ENCODE data around the gene SNORC. TPM values are rescaled to one million over a fixed set of nuclear protein-coding genes. Genes with fewer than 3 reads are reported as not detected.
A peak's percentile ranks its signal among the peaks of the same experiment; 100 is the strongest.

The SNORC gene
- polyA plus RNA-seq, 3 donors from 2014 or later, result not detected

GRCh38 chr2:232852676-232853075 is 17.4 kb upstream of the SNORC start:
- Mint-ChIP-seq H3K27ac (peak overlapping the region in 2 of 6 donors; percentile 5 to 47), H3K27me3 (ENCODE audit: low read depth in 3 of 3) (peaks cover 0 to 4% (median 0%) of the 10 kb centered on the region in 3 donors), H3K4me1 (no peaks in the 10 kb centered on the region), H3K4me3 (no peak overlapping the region), H3K36me3 (peaks cover 30 to 47% (median 39%) of the 10 kb centered on the region in 3 donors), H3K9me3 (no peaks in the 10 kb centered on the region)
- DNase-seq, result no peak

DNA sequence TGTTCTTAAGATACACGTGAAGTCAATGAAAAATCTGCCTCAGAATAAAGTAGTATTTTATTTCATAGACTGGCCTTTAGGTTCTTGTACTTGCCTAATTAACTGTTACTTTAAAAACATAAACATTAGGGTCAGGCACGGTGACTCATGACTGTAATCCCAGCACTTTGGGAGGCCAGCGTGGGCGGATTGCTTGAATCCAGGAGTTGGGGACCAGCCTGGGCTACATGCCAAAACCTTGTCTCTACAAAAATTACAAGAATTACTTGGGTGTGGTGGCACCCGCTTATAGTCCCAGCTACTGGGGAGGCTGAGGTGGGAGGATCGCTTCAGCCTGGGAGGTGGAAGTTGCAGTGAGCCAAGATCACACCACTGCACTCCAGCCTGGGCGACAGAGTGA is 16.0 kb upstream of the SNORC start:
- H3K9me3 Mint-ChIP-seq, result no peaks in the 10 kb centered on the region
- no peak overlapping the region for H3K4me3 Mint-ChIP-seq
- H3K4me1 Mint-ChIP-seq, result no peaks in the 10 kb centered on the region
- DNase-seq, result no peak
- peak overlapping the region in 1 of 6 donors; percentile 65 for H3K27ac Mint-ChIP-seq
- H3K27me3 Mint-ChIP-seq (ENCODE audit: low read depth in 3 of 3), result peaks cover 0 to 4% (median 1%) of the 10 kb centered on the region in 3 donors
- H3K36me3 Mint-ChIP-seq, result peaks cover 28 to 44% (median 39%) of the 10 kb centered on the region in 3 donors

DNA sequence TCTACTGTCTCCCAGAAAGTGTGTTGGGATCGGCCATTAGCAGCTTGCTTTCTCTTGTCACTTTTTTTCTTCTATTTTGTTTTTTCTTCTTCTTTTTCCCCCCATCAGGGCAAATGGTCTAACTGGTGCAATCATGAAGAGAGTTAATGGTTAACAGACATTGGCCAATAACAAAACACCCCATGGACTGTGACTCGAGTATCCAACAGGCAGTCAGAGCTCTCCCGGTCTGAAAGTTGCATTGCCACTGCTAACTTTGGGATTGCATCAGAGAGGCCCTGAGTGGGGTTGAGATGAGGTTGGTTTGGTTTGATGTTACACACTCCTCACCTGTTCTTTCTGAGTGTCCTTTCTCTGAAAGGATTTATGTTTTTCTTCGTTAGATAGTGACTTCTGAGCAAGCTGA is 12.9 kb upstream of the SNORC start:
- Mint-ChIP-seq H3K4me3 (no peak overlapping the region), H3K36me3 (peaks cover 18 to 29% (median 26%) of the 10 kb centered on the region in 3 donors), H3K27me3 (ENCODE audit: low read depth in 3 of 3) (peaks cover 0 to 6% (median 1%) of the 10 kb centered on the region in 3 donors), H3K4me1 (no peaks in the 10 kb centered on the region), H3K27ac (peak overlapping the region in 2 of 6 donors; percentile 10 to 73), H3K9me3 (no peaks in the 10 kb centered on the region)
- DNase-seq, result no peak

DNA sequence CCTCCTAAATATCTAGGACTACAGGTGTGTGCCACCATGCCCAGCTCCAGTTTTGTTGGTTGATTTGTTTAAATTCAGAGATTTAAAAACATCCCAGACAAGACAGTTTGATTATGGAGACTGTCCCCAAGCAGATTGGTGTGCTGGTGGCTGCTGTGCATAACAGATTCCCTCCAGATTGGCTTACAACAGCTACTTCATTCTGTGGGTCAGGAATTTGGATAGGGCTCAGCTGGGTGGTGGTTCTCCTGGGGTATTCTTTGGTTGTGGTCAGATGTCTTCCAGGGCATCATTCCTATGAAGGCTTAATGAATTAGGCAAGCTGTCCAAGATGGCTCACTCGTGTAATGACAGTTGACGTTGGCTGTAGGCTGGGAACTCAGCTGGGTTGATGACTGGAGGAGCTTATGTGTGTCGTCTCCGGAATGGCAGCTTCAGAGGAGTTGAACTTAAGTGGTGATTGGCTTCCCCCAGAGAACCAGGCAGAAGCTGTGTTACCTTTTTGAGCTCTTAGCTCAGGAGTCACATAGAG is 10.6 kb upstream of the SNORC start:
- Mint-ChIP-seq H3K4me1 (no peaks in the 10 kb centered on the region), H3K36me3 (peaks cover 18 to 26% (median 19%) of the 10 kb centered on the region in 3 donors), H3K4me3 (no peak overlapping the region), H3K9me3 (no peaks in the 10 kb centered on the region), H3K27me3 (ENCODE audit: low read depth in 3 of 3) (peaks cover 0 to 6% (median 1%) of the 10 kb centered on the region in 3 donors), H3K27ac (peak overlapping the region in 2 of 6 donors; percentile 34)
- DNase-seq, result no peak

GRCh38 chr2:232860593-232861241 is 9.3 kb upstream of the SNORC start:
- no peaks in the 10 kb centered on the region for H3K4me1 Mint-ChIP-seq
- H3K27ac Mint-ChIP-seq, result no peak overlapping the region
- H3K4me3 Mint-ChIP-seq, result no peak overlapping the region
- no peaks in the 10 kb centered on the region for H3K9me3 Mint-ChIP-seq
- peaks cover 18 to 26% (median 19%) of the 10 kb centered on the region in 3 donors for H3K36me3 Mint-ChIP-seq
- H3K27me3 Mint-ChIP-seq (ENCODE audit: low read depth in 3 of 3), result peaks cover 0 to 6% (median 1%) of the 10 kb centered on the region in 3 donors
- no peak for DNase-seq

DNA sequence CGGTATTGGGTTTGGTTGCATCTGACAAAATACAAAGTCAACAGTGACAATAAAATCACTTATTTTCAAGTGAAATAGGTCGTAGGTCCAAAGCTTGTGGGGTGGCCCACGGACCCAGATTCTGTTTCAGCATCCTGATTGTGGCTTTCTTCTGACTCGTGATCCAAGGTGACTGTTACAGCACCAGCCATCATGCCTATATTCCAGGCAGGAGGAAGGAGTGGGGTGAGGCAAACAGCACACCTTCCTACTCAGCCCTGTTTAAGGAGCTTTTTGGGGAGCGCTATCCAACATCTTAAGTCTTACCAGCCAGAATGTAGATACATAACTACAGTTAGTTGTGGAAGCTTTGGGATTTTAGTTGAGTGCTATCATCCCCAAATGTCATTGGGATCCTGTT is 8.7 kb upstream of the SNORC start:
- Mint-ChIP-seq H3K27ac (no peak overlapping the region), H3K36me3 (peaks cover 18 to 26% (median 19%) of the 10 kb centered on the region in 3 donors), H3K9me3 (no peaks in the 10 kb centered on the region), H3K27me3 (ENCODE audit: low read depth in 3 of 3) (peaks cover 0 to 6% (median 1%) of the 10 kb centered on the region in 3 donors), H3K4me1 (no peaks in the 10 kb centered on the region), H3K4me3 (no peak overlapping the region)
- DNase-seq, result no peak

GRCh38 chr2:232863996-232864395 is 6.1 kb upstream of the SNORC start:
- no peaks in the 10 kb centered on the region for H3K4me1 Mint-ChIP-seq
- DNase-seq, result no peak
- no peaks in the 10 kb centered on the region for H3K9me3 Mint-ChIP-seq
- peaks cover 3 to 8% (median 7%) of the 10 kb centered on the region in 3 donors for H3K36me3 Mint-ChIP-seq
- peaks cover 0 to 1% (median under 1%) of the 10 kb centered on the region in 3 donors for H3K27me3 Mint-ChIP-seq (ENCODE audit: low read depth in 3 of 3)
- no peak overlapping the region for H3K27ac Mint-ChIP-seq
- H3K4me3 Mint-ChIP-seq, result no peak overlapping the region

DNA sequence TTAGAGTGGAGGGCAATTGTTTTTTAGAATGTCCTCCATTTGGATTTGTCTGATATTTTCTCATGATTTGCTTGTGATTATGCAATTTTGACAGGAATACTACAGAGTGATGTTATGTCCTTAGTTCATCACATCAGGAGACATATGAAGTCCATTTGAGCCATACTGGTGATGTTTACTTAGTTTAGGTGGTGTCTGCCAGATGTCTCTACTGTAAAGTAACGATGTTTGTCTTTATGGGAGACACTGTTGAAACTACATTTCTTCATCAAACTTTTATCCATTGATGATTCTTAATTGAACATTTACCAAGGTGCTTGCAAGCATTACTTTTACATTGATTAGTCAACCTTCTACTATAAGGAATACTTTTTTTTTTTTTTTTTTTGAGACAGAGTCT is 4.9 kb upstream of the SNORC start:
- Mint-ChIP-seq H3K4me3 (no peak overlapping the region), H3K27me3 (ENCODE audit: low read depth in 3 of 3) (peaks cover 0 to 2% (median 0%) of the 10 kb centered on the region in 3 donors), H3K36me3 (peaks cover 0 to 7% (median 0%) of the 10 kb centered on the region in 3 donors), H3K27ac (no peak overlapping the region), H3K4me1 (no peaks in the 10 kb centered on the region), H3K9me3 (no peaks in the 10 kb centered on the region)
- no peak for DNase-seq

GRCh38 chr2:232866104-232866503 is 4.0 kb upstream of the SNORC start:
- Mint-ChIP-seq H3K36me3 (peaks cover 0 to 4% (median 0%) of the 10 kb centered on the region in 3 donors), H3K4me1 (no peaks in the 10 kb centered on the region), H3K9me3 (no peaks in the 10 kb centered on the region), H3K27ac (no peak overlapping the region), H3K27me3 (ENCODE audit: low read depth in 3 of 3) (peaks cover 0 to 2% (median 2%) of the 10 kb centered on the region in 3 donors), H3K4me3 (no peak overlapping the region)
- DNase-seq, result no peak

- no peaks in the 10 kb centered on the region for H3K4me1 Mint-ChIP-seq
- no peaks in the 10 kb centered on the region for H3K36me3 Mint-ChIP-seq
- peaks cover 0 to 2% (median 2%) of the 10 kb centered on the region in 3 donors for H3K27me3 Mint-ChIP-seq (ENCODE audit: low read depth in 3 of 3)
- H3K9me3 Mint-ChIP-seq, result no peaks in the 10 kb centered on the region
- no peak overlapping the region for H3K4me3 Mint-ChIP-seq
- no peak for DNase-seq
- peak overlapping the region in 1 of 6 donors; percentile 4 for H3K27ac Mint-ChIP-seq
These were observed 686 bp upstream of the SNORC start for GRCh38 chr2:232869138-232870017.

- Mint-ChIP-seq H3K9me3 (no peaks in the 10 kb centered on the region), H3K36me3 (no peaks in the 10 kb centered on the region), H3K27ac (no peak overlapping the region), H3K4me3 (no peak overlapping the region), H3K27me3 (ENCODE audit: low read depth in 3 of 3) (peaks cover 0 to 8% (median 2%) of the 10 kb centered on the region in 3 donors), H3K4me1 (peaks cover 0 to 8% of the 10 kb centered on the region in 2 donors)
- no peak for DNase-seq
These were observed 805 bp downstream of the SNORC start for GRCh38 chr2:232870766-232871371.

DNA sequence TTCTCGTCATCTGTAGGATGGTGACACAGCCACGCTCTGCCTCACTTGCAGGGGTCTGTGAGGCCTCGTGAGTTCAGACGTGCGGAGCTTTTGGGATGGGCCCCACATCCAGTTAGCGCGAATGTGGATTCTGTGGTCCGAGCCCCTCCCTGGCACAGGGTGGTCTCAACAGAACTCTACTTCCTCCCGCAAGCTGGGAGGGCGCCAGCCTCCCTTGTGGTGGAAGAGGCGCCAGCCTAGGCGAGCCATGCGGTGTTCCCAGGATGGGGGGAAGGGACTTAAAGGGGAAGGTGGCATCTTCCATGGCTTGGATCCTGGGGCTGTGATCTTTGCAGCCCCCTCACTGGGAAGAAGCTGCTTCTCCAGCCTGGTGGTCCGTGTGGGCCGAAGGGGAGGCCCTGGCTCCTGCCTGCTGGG is 1.4 kb downstream of the SNORC start:
- Mint-ChIP-seq H3K4me3 (no peak overlapping the region), H3K9me3 (no peaks in the 10 kb centered on the region), H3K36me3 (no peaks in the 10 kb centered on the region), H3K27me3 (ENCODE audit: low read depth in 3 of 3) (peaks cover 0 to 8% (median 2%) of the 10 kb centered on the region in 3 donors), H3K4me1 (peaks cover 0 to 8% of the 10 kb centered on the region in 2 donors), H3K27ac (no peak overlapping the region)
- no peak for DNase-seq

GRCh38 chr2:232871835-232872736 is 2.0 kb downstream of the SNORC start:
- Mint-ChIP-seq H3K9me3 (no peaks in the 10 kb centered on the region), H3K27ac (no peak overlapping the region), H3K27me3 (ENCODE audit: low read depth in 3 of 3) (peaks cover 0 to 8% (median 2%) of the 10 kb centered on the region in 3 donors), H3K36me3 (no peaks in the 10 kb centered on the region), H3K4me1 (peaks cover 0 to 8% of the 10 kb centered on the region in 2 donors), H3K4me3 (no peak overlapping the region)
- no peak for DNase-seq
